Gastrocnemius medialis (tissue), 4 donors: ENCODE measurements around the gene SH3BP1.

Source experiments
- POLR2A ChIP-seq, 2 donors: fragments of 450-650 bp; IDR thresholded peaks; one replicate each; pipeline ENCODE4 v1.6.1; 2017; ENCODE audit warnings: antibody characterized with exemption in 2 of 2, mild to moderate bottlenecking in 2 of 2, moderate library complexity in 2 of 2
- TF ChIP-seq, protein P1 (sequence below), 5 experiments: fragments of 450-650 bp in 3 of 5; fragments of 200-600 bp in 2 of 5; sonication (generic) in 2 of 5; IDR thresholded peaks in 4 of 5; conservative IDR thresholded peaks in 1 of 5; 1 replicate in 4 of 5; 2 replicates in 1 of 5; pipeline ENCODE4 v1.5.1; 2016 to 2019; ENCODE audit warnings: antibody characterized with exemption in 5 of 5, mild to moderate bottlenecking in 3 of 5, moderate library complexity in 3 of 5

DNA sequence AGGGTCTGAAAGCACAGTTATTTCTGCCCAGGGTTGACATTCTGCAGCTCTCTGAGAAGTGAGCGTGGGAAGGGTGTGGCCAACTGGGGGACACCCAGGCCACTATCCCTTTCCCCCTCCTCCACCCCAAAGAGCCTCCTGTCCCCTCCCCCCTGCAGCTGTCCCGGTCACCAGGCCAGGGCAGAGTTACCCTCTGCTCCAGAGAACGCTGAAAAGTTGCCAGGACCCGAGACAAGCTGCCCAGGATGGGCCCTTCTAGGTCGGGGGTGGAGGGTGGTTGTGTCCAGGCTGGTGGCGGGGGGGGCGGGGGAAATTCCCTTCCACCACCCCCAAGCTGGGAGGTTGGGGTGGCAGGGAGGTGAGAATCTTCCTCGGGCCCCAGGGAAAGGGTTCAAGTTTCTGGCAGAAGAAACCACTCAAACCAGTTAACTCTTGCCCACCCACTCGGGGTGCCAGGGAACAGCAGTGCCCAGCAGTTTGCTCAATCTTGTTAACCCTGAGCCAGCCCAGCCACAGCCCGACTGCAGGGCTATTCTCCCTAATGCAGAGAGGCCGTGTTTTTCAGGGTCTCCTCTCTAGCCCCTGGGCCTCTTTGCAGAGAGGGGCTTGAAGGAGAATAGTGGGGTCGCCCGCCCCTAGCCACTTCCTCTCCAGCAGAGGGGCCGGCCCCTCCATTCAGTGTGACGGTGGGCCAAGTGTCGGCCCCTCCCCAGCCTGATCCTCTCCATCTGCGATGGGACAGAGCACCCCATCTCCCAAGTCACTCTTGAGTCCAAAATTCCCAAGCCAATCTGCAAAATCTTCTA, 36.7 kb downstream of the SH3BP1 start:
- TF ChIP-seq, protein P1, sequence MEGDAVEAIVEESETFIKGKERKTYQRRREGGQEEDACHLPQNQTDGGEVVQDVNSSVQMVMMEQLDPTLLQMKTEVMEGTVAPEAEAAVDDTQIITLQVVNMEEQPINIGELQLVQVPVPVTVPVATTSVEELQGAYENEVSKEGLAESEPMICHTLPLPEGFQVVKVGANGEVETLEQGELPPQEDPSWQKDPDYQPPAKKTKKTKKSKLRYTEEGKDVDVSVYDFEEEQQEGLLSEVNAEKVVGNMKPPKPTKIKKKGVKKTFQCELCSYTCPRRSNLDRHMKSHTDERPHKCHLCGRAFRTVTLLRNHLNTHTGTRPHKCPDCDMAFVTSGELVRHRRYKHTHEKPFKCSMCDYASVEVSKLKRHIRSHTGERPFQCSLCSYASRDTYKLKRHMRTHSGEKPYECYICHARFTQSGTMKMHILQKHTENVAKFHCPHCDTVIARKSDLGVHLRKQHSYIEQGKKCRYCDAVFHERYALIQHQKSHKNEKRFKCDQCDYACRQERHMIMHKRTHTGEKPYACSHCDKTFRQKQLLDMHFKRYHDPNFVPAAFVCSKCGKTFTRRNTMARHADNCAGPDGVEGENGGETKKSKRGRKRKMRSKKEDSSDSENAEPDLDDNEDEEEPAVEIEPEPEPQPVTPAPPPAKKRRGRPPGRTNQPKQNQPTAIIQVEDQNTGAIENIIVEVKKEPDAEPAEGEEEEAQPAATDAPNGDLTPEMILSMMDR (IDR thresholded peaks at IDR 0.05 in 4 of 5, conservative IDR thresholded peaks at IDR 0.05 in 1 of 5): no peak
- no peak for TF ChIP-seq POLR2A (IDR thresholded peaks at IDR 0.05)
